Astrocyte (in vitro differentiated cells and primary cell): ENCODE measurements around the gene SSU72. TPM values are rescaled to one million over a fixed set of nuclear protein-coding genes. Genes with fewer than 3 reads are reported as not detected.

Experiments used
- DNase-seq: peaks from one replicate; pipeline ENCODE4 v3.0.0-alpha.2; 2010; ENCODE audit warnings: low read depth
- FAIRE-seq: peaks from 2 replicates; lab custom pipeline; 2011; peaks lifted over from hg19 to GRCh38; lab: Jason Lieb, UNC
- H2AFZ ChIP-seq: 2 replicates; pipeline ENCODE4 v1.6.0; 2012; ENCODE audit warnings: low read depth, low read length, inconsistent platforms
- H3K27ac ChIP-seq: 2 replicates; pipeline ENCODE4 v1.5.1; 2011; ENCODE audit warnings: low read depth, low read length, inconsistent platforms
- H3K27me3 ChIP-seq: 2 replicates; pipeline ENCODE4 v1.6.0; 2011; ENCODE audit warnings: low read length, inconsistent platforms; ENCODE audit not compliant: insufficient read depth
- H3K36me3 ChIP-seq: 2 replicates; pipeline ENCODE4 v1.5.1; 2011; ENCODE audit warnings: low read length, inconsistent platforms; ENCODE audit not compliant: insufficient read depth
- H3K4me1 ChIP-seq: 2 replicates; pipeline ENCODE4 v1.5.1; 2011; ENCODE audit warnings: low read length, inconsistent platforms; ENCODE audit not compliant: insufficient read depth
- H3K4me2 ChIP-seq: 2 replicates; pipeline ENCODE4 v1.6.0; 2012; ENCODE audit warnings: low read length, inconsistent platforms
- H3K4me3 ChIP-seq: 2 replicates; pipeline ENCODE4 v1.5.1; 2011; ENCODE audit warnings: low read depth, mild to moderate bottlenecking, low read length, inconsistent platforms; ENCODE audit not compliant: insufficient read depth
- H3K79me2 ChIP-seq: 2 replicates; pipeline ENCODE4 v1.6.0; 2012; ENCODE audit warnings: mild to moderate bottlenecking, low read length, inconsistent platforms; ENCODE audit not compliant: insufficient read depth
- H3K9ac ChIP-seq: 2 replicates; pipeline ENCODE4 v1.6.0; 2012; ENCODE audit warnings: mild to moderate bottlenecking, low read length, inconsistent platforms
- H3K9me3 ChIP-seq: 2 replicates; pipeline ENCODE4 v1.5.1; 2012; ENCODE audit warnings: low read depth, mild to moderate bottlenecking, low read length, inconsistent platforms; ENCODE audit not compliant: insufficient read depth
- H4K20me1 ChIP-seq: 2 replicates; pipeline ENCODE4 v1.6.0; 2012; ENCODE audit warnings: low read length, inconsistent platforms; ENCODE audit not compliant: insufficient read depth
- H3K27ac Mint-ChIP-seq: one replicate; pipeline ENCODE4 v1.8.0; 2021; ENCODE audit warnings: mild to moderate bottlenecking, mixed read lengths; ENCODE audit not compliant: unreplicated experiment
- H3K27me3 Mint-ChIP-seq: one replicate; pipeline ENCODE4 v1.8.0; 2021; ENCODE audit warnings: low read depth, mixed read lengths; ENCODE audit not compliant: unreplicated experiment
- H3K36me3 Mint-ChIP-seq: one replicate; pipeline ENCODE4 v1.8.0; 2021; ENCODE audit warnings: low read depth, mixed read lengths; ENCODE audit not compliant: unreplicated experiment
- H3K4me1 Mint-ChIP-seq: one replicate; pipeline ENCODE4 v1.8.0; 2021; ENCODE audit warnings: low read depth, mixed read lengths; ENCODE audit not compliant: unreplicated experiment
- H3K4me3 Mint-ChIP-seq: one replicate; pipeline ENCODE4 v1.8.0; 2021; ENCODE audit warnings: mild to moderate bottlenecking, moderate library complexity, mixed read lengths; ENCODE audit not compliant: unreplicated experiment
- H3K9me3 Mint-ChIP-seq: one replicate; pipeline ENCODE4 v1.8.0; 2021; ENCODE audit warnings: mild to moderate bottlenecking, mixed read lengths; ENCODE audit not compliant: unreplicated experiment
- CTCF ChIP-seq: IDR thresholded peaks from 2 replicates; pipeline ENCODE4 v1.5.1; 2011; ENCODE audit warnings: low read depth, mild to moderate bottlenecking, inconsistent platforms, low read length, moderate library complexity; ENCODE audit not compliant: insufficient read depth
- EZH2 ChIP-seq: IDR thresholded peaks from 2 replicates; pipeline ENCODE4 v1.6.1; 2012; ENCODE audit warnings: mild to moderate bottlenecking, low read length, inconsistent platforms; ENCODE audit not compliant: insufficient read depth
- total RNA-seq: library from RNA; stranded (reverse); gene quantifications from 2 replicates; pipeline ENCODE4 v1.2.1, GENCODE V29; 2021

SSU72 gene
- total RNA-seq, 1 donor from 2014 or later, result 145 TPM

- peaks cover 4% of the 10 kb centered on the region for H3K4me1 Mint-ChIP-seq
- Histone ChIP-seq H3K4me3 (peak overlapping the region; percentile 39), H2AFZ (peak overlapping the region; percentile 41), H3K79me2 (peaks cover 35% of the 10 kb centered on the region), H3K4me2 (peak overlapping the region; percentile 87), H3K27me3 (no peaks in the 10 kb centered on the region), H4K20me1 (peaks cover 43% of the 10 kb centered on the region), H3K36me3 (peaks cover 8% of the 10 kb centered on the region), H3K9ac (peak overlapping the region; percentile 68), H3K4me1 (peaks cover 13% of the 10 kb centered on the region), H3K27ac (no peak overlapping the region), H3K9me3 (no peaks in the 10 kb centered on the region)
- peaks cover 11% of the 10 kb centered on the region for H3K36me3 Mint-ChIP-seq
- H3K27me3 Mint-ChIP-seq, result no peaks in the 10 kb centered on the region
- H3K4me3 Mint-ChIP-seq, result peak overlapping the region; percentile 75
- DNase-seq (no peak), FAIRE-seq (no peak)
- H3K9me3 Mint-ChIP-seq, result no peaks in the 10 kb centered on the region
- TF ChIP-seq CTCF (no peak), EZH2 (no peak)
- no peak overlapping the region for H3K27ac Mint-ChIP-seq
Observed at GRCh38 chr1:1540818-1541628, 33.6 kb downstream of the SSU72 start.

- FAIRE-seq (no peak), DNase-seq (peak; percentile 55)
- peaks cover 35% of the 10 kb centered on the region for H3K79me2 ChIP-seq
- Mint-ChIP-seq H3K4me3 (peak within 1 kb of the TSS; percentile 79), H3K27me3 (no peaks in the 10 kb centered on the region), H3K27ac (no peak within 1 kb of the TSS), H3K4me1 (peaks cover 4% of the 10 kb centered on the region), H3K9me3 (no peaks in the 10 kb centered on the region), H3K36me3 (peaks cover 11% of the 10 kb centered on the region)
- H3K27me3 ChIP-seq, result no peaks in the 10 kb centered on the region
- H3K4me1 ChIP-seq, result peaks cover 13% of the 10 kb centered on the region
- no peaks in the 10 kb centered on the region for H3K9me3 ChIP-seq
- no peak within 1 kb of the TSS for H3K27ac ChIP-seq
- peak within 1 kb of the TSS; percentile 41 for H2AFZ ChIP-seq
- H3K9ac ChIP-seq, result peak within 1 kb of the TSS; percentile 76
- H4K20me1 ChIP-seq, result peaks cover 36% of the 10 kb centered on the region
- H3K36me3 ChIP-seq, result peaks cover 8% of the 10 kb centered on the region
- no peak for TF ChIP-seq EZH2
- no peak for TF ChIP-seq CTCF
- H3K4me2 ChIP-seq, result peak within 1 kb of the TSS; percentile 88
- peak within 1 kb of the TSS; percentile 50 for H3K4me3 ChIP-seq
Observed at GRCh38 chr1:1540090-1540817, 34.4 kb downstream of the SSU72 start, which contains the start of gene TMEM240. TMEM240 (minus strand) TSS chr1:1540624; CDS start chr1:1540346, 278 bp downstream.
